ENCODE results near the gene BIRC6. TPM values are rescaled to one million over a fixed set of nuclear protein-coding genes. Genes with fewer than 3 reads are reported as not detected.

The BIRC6 gene
- total RNA-seq, 1 experiment from 2014 or later: 26.3 TPM

DNA sequence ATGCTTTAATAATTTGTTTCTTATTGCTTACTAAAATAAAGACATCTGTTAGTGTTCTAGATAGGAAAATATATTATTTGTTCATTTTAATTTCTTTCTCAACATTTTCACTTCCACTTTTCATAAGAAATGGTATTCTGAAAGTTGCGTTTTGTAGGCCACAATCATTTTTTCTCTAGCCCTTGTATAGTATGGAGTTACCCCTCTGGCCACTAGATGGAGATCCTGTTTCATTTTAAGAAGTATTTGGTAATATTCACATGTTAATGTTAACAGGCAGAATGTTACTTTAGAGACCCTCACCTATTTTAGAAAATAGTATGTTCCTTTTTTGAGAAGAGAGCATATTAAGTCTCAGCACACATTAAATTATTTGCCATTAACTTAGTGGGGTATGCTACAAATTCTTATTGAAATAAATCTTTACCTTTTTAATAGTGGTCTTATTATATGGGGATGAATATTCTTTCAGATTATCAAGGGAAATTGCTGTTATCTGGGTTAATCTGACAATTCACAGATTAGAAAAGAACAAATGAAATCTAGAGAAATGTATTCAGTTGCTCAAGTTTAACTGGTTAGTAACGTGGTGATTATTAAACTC, 197.1 kb downstream of the BIRC6 start:
- in situ Hi-C loops (cut with HindIII; ENCODE audit: low pct_unique_long_range_greater_than_20kb, low sequenced_read_pairs): no loop called here

DNA sequence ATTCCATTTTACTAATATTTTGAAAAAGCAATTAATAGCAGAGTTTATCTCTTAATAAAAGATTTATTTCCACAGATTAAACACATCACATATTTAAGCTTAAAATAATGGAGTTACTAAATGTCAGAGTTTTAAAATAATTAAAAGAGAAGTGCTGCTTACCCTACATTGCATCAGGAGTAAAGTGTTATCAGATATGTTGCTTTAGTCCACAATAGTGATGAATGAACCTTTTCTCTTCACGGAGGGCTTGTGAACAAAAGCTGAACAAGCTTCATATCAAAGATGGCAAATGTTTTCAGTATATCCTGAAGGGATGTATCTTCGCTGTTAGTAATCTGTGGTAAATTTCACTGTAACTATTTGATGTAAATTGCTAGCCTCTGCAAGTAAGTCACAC, 201.7 kb downstream of the BIRC6 start:
- no peak for DNase-seq (ENCODE audit: low read depth)
- in situ Hi-C loops (cut with HindIII; ENCODE audit: low pct_unique_long_range_greater_than_20kb, low sequenced_read_pairs): no loop called here

More for the DNA sequence above, 197.1 kb downstream of the BIRC6 start:
- DNase-seq (ENCODE audit: low read depth): peak; percentile 14

DNA sequence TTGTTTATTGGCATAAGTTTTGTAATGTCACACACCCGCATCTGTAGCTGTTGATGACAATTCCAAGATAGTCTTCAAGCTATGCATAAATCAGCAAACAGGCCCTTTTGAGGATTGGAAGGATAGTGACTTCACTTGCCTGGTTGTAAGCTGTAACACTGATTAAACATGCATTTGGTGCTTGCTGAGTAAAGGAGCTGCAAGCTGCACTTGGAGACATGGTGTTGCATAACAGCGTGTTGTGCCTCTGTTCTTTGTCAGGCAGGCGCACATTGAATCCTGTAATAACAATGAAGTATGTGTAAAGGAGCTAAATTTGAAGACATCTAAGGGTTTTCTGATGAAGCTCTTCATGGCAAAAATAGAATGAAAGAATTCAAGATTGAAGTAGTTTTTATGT, 202.3 kb downstream of the BIRC6 start:
- DNase-seq (ENCODE audit: low read depth): no peak
- in situ Hi-C loops (cut with HindIII; ENCODE audit: low pct_unique_long_range_greater_than_20kb, low sequenced_read_pairs): no loop called here

- in situ Hi-C loops (cut with HindIII; ENCODE audit: low pct_unique_long_range_greater_than_20kb, low sequenced_read_pairs): no loop called here
Observed at GRCh38 chr2:32562906-32563305, 206.1 kb downstream of the BIRC6 start.

DNA sequence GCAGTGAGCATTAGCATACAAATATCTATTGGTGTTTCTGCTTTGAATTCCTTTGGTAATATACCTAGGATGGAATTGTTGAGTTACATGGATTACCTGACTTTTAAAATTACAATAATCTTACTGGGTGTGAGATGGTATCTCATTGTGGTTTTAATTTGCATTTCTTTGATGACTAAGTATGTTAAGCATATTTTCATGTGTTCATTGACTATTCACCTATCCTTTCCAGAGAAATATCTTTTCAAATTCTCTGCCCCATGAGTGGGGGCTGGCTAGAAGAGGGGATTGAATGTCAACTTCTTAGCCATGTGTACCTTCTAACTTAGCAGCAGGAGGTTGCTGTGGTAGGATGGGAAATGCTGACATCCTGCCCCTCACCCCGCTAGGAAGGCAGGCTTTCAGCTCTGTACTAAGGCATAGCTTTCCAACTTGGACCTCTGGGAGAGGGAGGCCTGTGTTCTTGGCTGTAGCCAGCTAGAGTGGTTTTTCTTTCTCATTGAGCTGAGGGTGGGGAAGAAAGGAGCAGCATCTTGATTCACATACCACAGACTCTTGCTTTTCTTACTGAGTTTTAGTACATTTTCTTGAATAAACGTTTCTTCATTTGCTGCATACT, 207.7 kb downstream of the BIRC6 start:
- in situ Hi-C loops (cut with HindIII; ENCODE audit: low pct_unique_long_range_greater_than_20kb, low sequenced_read_pairs): no loop called here
- no peak for DNase-seq (ENCODE audit: low read depth)

More at GRCh38 chr2:32562906-32563305, 206.1 kb downstream of the BIRC6 start:
- no peak for DNase-seq (ENCODE audit: low read depth)

GRCh38 chr2:32565902-32566301, 209.1 kb downstream of the BIRC6 start:
- no peak for DNase-seq (ENCODE audit: low read depth)
- in situ Hi-C loops (cut with HindIII; ENCODE audit: low pct_unique_long_range_greater_than_20kb, low sequenced_read_pairs): no loop called here

- no peak for DNase-seq (ENCODE audit: low read depth)
- in situ Hi-C loops (cut with HindIII; ENCODE audit: low pct_unique_long_range_greater_than_20kb, low sequenced_read_pairs): no loop called here
Observed at GRCh38 chr2:32572030-32572429, 215.2 kb downstream of the BIRC6 start.

GRCh38 chr2:32572737-32573136, 215.9 kb downstream of the BIRC6 start:
- in situ Hi-C loops (cut with HindIII; ENCODE audit: low pct_unique_long_range_greater_than_20kb, low sequenced_read_pairs): no loop called here
- no peak for DNase-seq (ENCODE audit: low read depth)

DNA sequence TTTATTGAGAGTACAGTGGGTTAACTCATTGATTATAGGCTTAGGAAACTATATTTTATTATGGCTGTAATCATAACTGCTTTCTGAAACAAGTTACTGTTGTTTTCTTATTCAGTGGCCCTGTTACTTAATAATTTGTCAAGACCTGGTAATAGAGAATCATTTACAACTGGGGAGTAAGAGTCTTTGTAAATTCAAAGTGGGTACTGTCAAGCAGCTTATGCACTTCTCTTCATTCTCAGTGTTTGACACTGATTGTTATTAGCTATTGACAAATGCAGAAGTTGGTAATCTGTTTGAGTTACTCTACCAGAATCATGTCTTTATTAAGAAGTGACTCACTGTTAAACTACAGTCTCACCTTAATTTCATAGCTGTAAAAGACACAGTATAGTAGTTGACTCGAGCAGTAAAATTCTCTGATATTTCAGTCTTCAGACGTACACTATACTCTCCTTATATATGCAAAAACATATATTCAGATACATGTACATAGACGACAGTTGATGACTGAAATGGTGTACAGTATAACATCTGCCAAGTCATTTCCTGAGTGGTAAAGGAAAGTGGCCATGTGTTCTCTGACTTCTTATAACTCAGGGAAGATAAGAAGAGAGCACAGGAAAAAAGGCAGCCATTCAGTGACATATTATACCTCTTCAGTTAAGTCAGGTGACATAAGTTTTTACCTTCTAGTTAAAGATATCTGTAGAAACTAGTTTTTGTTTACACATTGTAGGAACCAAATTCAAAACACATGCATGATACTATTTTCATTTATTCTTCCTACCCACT, 235.0 kb downstream of the BIRC6 start:
- in situ Hi-C loops (cut with HindIII; ENCODE audit: low pct_unique_long_range_greater_than_20kb, low sequenced_read_pairs): no loop called here
- no peak for DNase-seq (ENCODE audit: low read depth)

DNA sequence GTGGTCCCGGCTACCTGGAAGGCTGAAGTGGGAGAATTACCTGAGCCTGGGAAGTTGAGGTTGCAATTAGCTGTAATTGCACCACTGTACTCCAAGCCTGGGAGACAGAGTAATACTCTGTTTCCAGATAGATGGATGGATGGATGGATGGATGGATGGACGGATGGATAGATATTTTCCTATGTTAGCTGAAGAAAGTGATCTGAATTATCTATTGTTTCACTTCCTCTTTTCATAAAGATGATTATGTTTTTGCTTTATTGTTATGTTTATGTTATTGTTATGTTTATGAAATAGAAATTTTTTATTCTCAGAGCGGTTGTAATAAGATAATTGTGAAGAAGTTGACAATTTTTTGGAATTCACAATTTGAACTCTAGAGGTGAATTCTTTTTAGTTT, 237.8 kb downstream of the BIRC6 start:
- in situ Hi-C loops (cut with HindIII; ENCODE audit: low pct_unique_long_range_greater_than_20kb, low sequenced_read_pairs): no loop called here

GRCh38 chr2:32611366-32611765, 254.5 kb downstream of the BIRC6 start:
- in situ Hi-C loops (cut with HindIII; ENCODE audit: low pct_unique_long_range_greater_than_20kb, low sequenced_read_pairs): no loop called here

More for the DNA sequence above, 237.8 kb downstream of the BIRC6 start:
- no peak for DNase-seq (ENCODE audit: low read depth)

GRCh38 chr2:32611771-32612170, 254.9 kb downstream of the BIRC6 start:
- in situ Hi-C loops (cut with HindIII; ENCODE audit: low pct_unique_long_range_greater_than_20kb, low sequenced_read_pairs): no loop called here
- DNase-seq (ENCODE audit: low read depth): no peak

More at GRCh38 chr2:32611366-32611765, 254.5 kb downstream of the BIRC6 start:
- peak; percentile 31 for DNase-seq (ENCODE audit: low read depth)

DNA sequence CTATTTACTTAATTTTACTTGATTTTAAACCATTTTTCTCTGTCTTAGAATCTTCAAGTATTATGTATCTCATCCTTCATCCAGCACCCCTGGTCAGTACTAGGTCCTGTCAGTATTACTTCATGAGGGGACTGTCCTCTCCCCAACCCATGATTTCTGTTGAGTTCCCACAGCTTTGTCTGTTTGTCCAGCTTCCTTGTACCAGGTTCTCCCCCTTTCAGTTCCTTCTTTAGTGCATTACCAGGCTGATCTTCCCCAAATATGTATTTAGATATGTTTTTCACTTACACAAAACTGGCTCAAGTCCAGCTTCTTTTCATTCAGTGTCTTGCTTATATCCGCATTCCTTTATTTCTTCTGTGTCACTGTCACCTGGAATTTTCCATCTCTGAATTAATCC, 257.3 kb downstream of the BIRC6 start:
- in situ Hi-C loops (cut with HindIII; ENCODE audit: low pct_unique_long_range_greater_than_20kb, low sequenced_read_pairs): no loop called here
- no peak for DNase-seq (ENCODE audit: low read depth)

DNA sequence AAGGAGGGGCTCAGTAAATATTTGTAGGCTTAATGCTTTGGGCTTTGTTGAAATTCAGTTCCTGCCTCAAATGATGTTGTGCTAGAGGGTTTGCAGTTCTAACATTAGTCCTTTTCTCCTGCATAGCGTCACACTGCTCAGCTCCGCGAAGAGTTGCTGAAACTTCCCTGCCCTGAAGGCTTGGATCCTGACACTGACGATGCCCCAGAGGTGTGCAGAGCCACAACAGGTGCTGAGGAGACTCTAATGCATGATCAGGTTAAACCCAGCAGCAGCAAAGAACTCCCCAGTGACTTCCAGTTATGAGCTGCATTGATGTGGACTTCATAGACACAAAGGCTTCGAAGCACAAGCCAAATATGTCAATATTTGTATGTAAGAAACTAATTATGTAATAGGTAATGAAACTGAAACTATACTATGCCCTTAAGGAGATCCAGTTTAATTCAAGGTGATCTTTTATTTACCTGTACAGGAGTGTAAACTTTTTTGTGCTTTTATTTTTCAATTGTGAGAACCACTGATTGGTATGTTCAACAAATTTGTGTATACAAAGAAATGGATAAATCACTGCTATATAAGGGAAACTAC, 260.9 kb downstream of the BIRC6 start:
- DNase-seq (ENCODE audit: low read depth): no peak
- in situ Hi-C loops (cut with HindIII; ENCODE audit: low pct_unique_long_range_greater_than_20kb, low sequenced_read_pairs): no loop called here

- in situ Hi-C loops (cut with HindIII; ENCODE audit: low pct_unique_long_range_greater_than_20kb, low sequenced_read_pairs): no loop called here
- DNase-seq (ENCODE audit: low read depth): no peak
Observed at GRCh38 chr2:32622570-32623310, 265.9 kb downstream of the BIRC6 start.

DNA sequence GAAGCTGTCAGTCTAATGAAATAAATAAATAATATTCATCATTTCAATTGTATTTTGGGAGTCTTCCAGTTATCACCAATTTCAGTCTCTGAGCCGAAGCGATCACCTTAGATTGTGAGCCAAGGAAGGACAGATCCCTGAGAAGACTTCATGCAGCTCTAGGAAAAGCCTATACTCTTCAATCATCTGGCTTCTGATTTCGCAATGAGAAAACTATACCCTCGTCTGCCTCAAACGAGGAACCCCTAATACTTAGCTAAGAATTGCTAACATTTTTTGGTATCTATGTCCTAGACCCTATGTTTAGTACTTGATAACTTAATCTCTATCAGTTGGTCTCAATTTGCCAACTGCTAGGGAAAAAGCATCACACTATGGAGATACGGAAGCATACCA, 266.5 kb downstream of the BIRC6 start:
- no peak for DNase-seq (ENCODE audit: low read depth)
- in situ Hi-C loops (cut with HindIII; ENCODE audit: low pct_unique_long_range_greater_than_20kb, low sequenced_read_pairs): no loop called here

DNA sequence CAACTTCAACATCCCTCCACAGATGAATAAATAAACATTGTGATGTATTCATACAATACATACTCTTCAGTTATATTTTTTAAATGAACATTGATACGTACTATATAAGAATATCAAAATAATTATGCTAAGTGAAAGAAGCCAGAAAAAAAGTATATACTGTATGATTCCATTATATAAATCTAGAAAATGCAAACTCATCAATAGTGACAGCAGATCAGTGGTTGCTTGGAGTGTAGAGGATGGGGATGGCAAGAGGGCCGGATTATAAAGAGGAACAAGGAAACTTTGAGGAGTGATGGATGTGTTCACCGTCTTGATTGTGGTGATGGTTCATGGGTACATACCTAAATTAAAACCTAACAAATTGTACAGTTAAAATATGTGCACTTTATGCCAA, 268.0 kb downstream of the BIRC6 start:
- DNase-seq (ENCODE audit: low read depth): no peak
- in situ Hi-C loops (cut with HindIII; ENCODE audit: low pct_unique_long_range_greater_than_20kb, low sequenced_read_pairs): no loop called here

DNA sequence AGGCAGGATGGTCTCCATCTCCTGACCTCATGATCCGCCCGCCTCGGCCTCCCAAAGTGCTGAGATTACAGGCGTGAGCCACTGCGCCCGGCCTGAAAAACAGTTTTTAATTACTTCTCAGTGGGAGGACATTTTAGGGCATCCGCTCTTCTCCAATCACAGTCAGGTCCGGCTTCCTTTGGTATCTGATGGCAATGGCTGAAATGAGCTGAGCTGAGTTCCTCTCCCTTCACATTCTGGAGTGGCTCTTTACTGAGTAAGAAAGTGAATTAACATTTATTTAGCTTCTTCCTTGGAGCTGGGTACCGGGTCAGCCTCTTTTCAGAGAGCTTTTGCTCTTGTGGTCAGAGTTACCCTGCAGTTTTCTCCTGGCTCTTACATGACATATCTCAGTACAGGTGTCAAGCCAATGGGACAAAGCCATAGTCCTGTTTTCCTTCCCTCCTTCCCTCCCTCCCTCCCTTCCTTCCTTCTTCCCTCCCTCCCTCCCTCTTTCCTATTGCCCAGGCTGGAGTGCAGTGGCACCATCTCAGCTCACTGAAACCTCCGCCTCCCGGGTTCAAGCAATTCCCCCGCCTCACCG, 269.9 kb downstream of the BIRC6 start:
- in situ Hi-C loops (cut with HindIII; ENCODE audit: low pct_unique_long_range_greater_than_20kb, low sequenced_read_pairs): no loop called here

More for the DNA sequence above, 269.9 kb downstream of the BIRC6 start:
- DNase-seq (ENCODE audit: low read depth): no peak
